Measurements from ENCODE around the gene PPFIA1.

DNA sequence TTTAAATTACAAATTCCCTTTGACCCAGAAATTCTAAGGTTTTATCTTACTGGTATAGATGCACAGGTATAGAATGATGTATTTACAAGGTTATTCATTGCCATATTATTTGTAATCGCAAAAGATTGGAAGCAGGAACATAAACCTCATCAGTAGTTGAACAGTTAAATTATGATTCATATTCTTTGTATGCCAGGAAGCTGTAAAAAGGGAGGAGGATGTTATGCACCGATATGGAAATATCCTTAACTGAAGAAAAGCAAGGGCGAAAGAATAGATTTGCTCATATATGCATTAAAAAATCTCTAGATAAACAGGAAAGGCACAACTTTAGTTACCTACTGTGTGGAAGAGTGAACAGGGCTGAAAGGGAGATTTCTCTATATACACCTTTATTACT lies 36.7 kb downstream of the PPFIA1 start:
- TF ChIP-seq CTCF (conservative IDR thresholded peaks at IDR 0.05 in 1 of 2, IDR thresholded peaks at IDR 0.05 in 1 of 2; ENCODE audit: low read depth in 1 of 2, low read length in 2 of 2) (no peak), EZH2 (IDR thresholded peaks at IDR 0.05; ENCODE audit: low read length, missing control alignments) (no peak)
